Panc1 (cell line): ENCODE data around the gene MTHFR. TPM values are rescaled to one million over a fixed set of nuclear protein-coding genes. Genes with fewer than 3 reads are reported as not detected.

Experiments
- ATAC-seq: fragments of 200-7000 bp; cut with Tn5 transposase; 2 replicates; pipeline ENCODE4 v1.9.1; 2020; ENCODE audit warnings: mild to moderate bottlenecking, moderate library complexity
- BruUV-seq: library from RNA; stranded (reverse); fragments of 400-500 nt; replicated peaks from 2 replicates; lab custom pipeline; 2021; lab: Mats Ljungman, UMichigan
- CTCF ChIA-PET: fragments of 300-600 bp; sonication (Branson Sonifier 250); formaldehyde crosslinking; loops from one replicate; lab custom pipeline; 2022; ENCODE audit warnings: antibody characterized with exemption; lab: Charles Lee
- POLR2A ChIA-PET: fragments of 300-600 bp; sonication (Branson Sonifier 250); formaldehyde crosslinking; loops from one replicate; lab custom pipeline; 2022; ENCODE audit warnings: antibody characterized with exemption; lab: Charles Lee
- DNase-seq: peaks from one replicate; pipeline ENCODE4 v3.0.0-alpha.2; 2010; ENCODE audit warnings: low read depth, low spot score
- H3K27ac ChIP-seq: 2 replicates; pipeline ENCODE4 v1.5.1; 2011; ENCODE audit warnings: mild to moderate bottlenecking, low read length, inconsistent platforms
- H3K27me3 ChIP-seq: fragments of 200-500 bp; sonication (Bioruptor generic); 2 replicates; pipeline ENCODE4 v1.6.0; 2014; ENCODE audit warnings: low read length, inconsistent platforms; ENCODE audit not compliant: control insufficient read depth, insufficient read depth
- H3K36me3 ChIP-seq: fragments of 200-500 bp; sonication (Bioruptor generic); 2 replicates; pipeline ENCODE4 v1.5.1; 2014; ENCODE audit warnings: inconsistent platforms, mild to moderate bottlenecking, low read length, moderate library complexity; ENCODE audit not compliant: control insufficient read depth, insufficient read depth
- H3K4me1 ChIP-seq: 2 replicates; pipeline ENCODE4 v1.5.1; 2011; ENCODE audit warnings: inconsistent platforms, mild to moderate bottlenecking, low read length, moderate library complexity; ENCODE audit not compliant: control insufficient read depth, insufficient read depth
- H3K4me3 ChIP-seq, 2 experiments: 2 replicates each; pipeline ENCODE4 v1.5.1; 2011 to 2012; ENCODE audit warnings: low read depth in 2 of 2, low read length in 2 of 2, mild to moderate bottlenecking in 2 of 2, inconsistent platforms in 1 of 2, moderate library complexity in 1 of 2
- H3K9me3 ChIP-seq: fragments of 200-500 bp; sonication (Bioruptor generic); 2 replicates; pipeline ENCODE4 v1.5.1; 2014; ENCODE audit warnings: low read depth, mild to moderate bottlenecking, inconsistent platforms, low read length, moderate library complexity; ENCODE audit not compliant: control insufficient read depth, insufficient read depth
- POLR2AphosphoS5 ChIP-seq: IDR thresholded peaks from 2 replicates; pipeline ENCODE4 v1.6.1; 2012; ENCODE audit warnings: mild to moderate bottlenecking, low read depth, low read length, moderate library complexity
- REST ChIP-seq, 2 experiments: IDR thresholded peaks; 2 replicates each; pipeline ENCODE4 v1.6.1; 2011 to 2012; ENCODE audit warnings: low read depth in 2 of 2, control low read depth in 1 of 2, low read length in 1 of 2, mild to moderate bottlenecking in 1 of 2, moderate library complexity in 1 of 2; ENCODE audit not compliant: insufficient read depth in 1 of 2
- SIN3A ChIP-seq: IDR thresholded peaks from 2 replicates; pipeline ENCODE4 v1.6.1; 2012; ENCODE audit warnings: low read depth, mild to moderate bottlenecking, low read length, moderate library complexity, borderline replicate concordance; ENCODE audit not compliant: insufficient read depth
- TCF7L2 ChIP-seq: IDR thresholded peaks from 2 replicates; pipeline ENCODE4 v1.6.1; 2011; ENCODE audit warnings: mild to moderate bottlenecking, low read depth, low read length, inconsistent platforms
- in situ Hi-C: cut with HindIII; loops from 2 replicates; pipeline ENCODE4 v1.10.0; 2016; ENCODE audit warnings: low sequenced_read_pairs, low pct_unique_long_range_greater_than_20kb
- intact Hi-C: fragments of 100-400 bp; cut with micrococcal nuclease; formaldehyde crosslinking; loops from one replicate; pipeline ENCODE4 v1.10.0; 2022; ENCODE audit not compliant: unreplicated experiment
- total RNA-seq: library from RNA; stranded (reverse); gene quantifications from one replicate; pipeline ENCODE4 v1.2.1, GENCODE V29; 2021; ENCODE audit not compliant: unreplicated experiment
- TF ChIP-seq, protein P1 (sequence below): fragments of 450-650 bp; IDR thresholded peaks from 2 replicates; pipeline ENCODE4 v1.5.1; 2017; ENCODE audit warnings: mild to moderate bottlenecking

The MTHFR gene
- total RNA-seq, 1 experiment from 2014 or later: 37.4 TPM

DNA sequence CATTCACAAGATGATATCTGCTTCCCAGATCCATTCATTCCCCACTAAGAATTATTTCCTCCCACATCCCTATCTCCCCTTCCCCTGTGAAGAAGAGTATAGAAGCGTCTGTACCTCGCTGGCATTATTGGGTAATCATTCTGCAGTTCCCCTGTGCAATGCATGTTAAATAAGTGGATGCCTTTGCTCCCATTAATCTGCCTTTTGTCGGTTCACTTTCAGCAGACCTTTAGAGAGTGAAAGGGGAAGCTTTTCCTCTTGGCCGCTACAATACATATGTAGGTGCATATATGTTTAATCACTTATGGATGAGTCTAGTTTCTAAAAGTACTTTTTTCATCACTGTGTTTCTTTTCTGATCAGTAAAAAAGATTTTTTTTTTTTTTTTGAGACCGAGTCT, 7.3 kb upstream of the MTHFR start:
- Histone ChIP-seq H3K36me3 (peaks cover 12% of the 10 kb centered on the region; the same call in 1 of the 2 replicates), H3K27ac (no peak overlapping the region), H3K4me1 (peaks cover 1% of the 10 kb centered on the region; the same call in 1 of the 2 replicates), H3K9me3 (no peaks in the 10 kb centered on the region), H3K27me3 (no peaks in the 10 kb centered on the region), H3K4me3 (no peak overlapping the region)
- in situ Hi-C loops (no loop called here), intact Hi-C loops (no loop called here)
- DNase-seq: no peak
- no peak for ATAC-seq
- BruUV-seq: no TSS peak
- ChIA-PET POLR2A (no interaction called here), CTCF (no interaction called here)
- TF ChIP-seq TCF7L2 (no peak), SIN3A (no peak), POLR2AphosphoS5 (no peak), REST (IDR thresholded peaks at IDR 0.05; ENCODE audit: insufficient read depth in 1 of 2, low read depth in 2 of 2, low read length in 1 of 2) (no peak)
- TF ChIP-seq, protein P1, sequence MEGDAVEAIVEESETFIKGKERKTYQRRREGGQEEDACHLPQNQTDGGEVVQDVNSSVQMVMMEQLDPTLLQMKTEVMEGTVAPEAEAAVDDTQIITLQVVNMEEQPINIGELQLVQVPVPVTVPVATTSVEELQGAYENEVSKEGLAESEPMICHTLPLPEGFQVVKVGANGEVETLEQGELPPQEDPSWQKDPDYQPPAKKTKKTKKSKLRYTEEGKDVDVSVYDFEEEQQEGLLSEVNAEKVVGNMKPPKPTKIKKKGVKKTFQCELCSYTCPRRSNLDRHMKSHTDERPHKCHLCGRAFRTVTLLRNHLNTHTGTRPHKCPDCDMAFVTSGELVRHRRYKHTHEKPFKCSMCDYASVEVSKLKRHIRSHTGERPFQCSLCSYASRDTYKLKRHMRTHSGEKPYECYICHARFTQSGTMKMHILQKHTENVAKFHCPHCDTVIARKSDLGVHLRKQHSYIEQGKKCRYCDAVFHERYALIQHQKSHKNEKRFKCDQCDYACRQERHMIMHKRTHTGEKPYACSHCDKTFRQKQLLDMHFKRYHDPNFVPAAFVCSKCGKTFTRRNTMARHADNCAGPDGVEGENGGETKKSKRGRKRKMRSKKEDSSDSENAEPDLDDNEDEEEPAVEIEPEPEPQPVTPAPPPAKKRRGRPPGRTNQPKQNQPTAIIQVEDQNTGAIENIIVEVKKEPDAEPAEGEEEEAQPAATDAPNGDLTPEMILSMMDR: no peak

DNA sequence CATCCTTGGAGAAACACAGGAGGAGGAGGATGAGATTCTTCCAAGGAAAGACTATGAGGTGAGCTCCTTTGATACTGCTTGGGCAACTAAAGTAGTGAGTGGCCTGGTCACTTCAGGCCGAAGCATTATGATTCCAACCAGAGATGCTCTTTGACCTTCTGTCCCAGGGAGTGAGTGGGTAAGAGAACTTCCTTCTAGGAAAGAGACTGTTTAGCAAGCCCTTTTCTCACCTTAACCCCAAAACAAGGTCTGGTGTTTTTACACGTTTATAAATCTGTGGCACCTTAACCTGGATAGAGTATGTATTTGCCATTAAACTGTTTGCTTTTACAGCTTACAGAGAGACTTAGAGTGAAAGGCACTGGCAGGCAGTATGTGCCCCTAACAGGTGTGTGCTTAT, 1.4 kb upstream of the MTHFR start:
- in situ Hi-C loops (no loop called here), intact Hi-C loops (no loop called here)
- ATAC-seq (no peak), DNase-seq (no peak)
- CTCF ChIA-PET: interaction anchor here (0.6 kb wide), 1 partner anchor 90 kb away, joined by 8 read pairs; no protein-coding TSS in a partner anchor
- H3K27ac ChIP-seq: peak overlapping the region; percentile 97
- H3K36me3 ChIP-seq: peaks cover 3% of the 10 kb centered on the region
- peak overlapping the region; percentile 74 to 93 for H3K4me3 ChIP-seq
- H3K27me3 ChIP-seq: no peaks in the 10 kb centered on the region
- H3K4me1 ChIP-seq: peaks cover 41% of the 10 kb centered on the region
- H3K9me3 ChIP-seq: no peaks in the 10 kb centered on the region
- TF ChIP-seq, protein P1: no peak
- TF ChIP-seq TCF7L2 (no peak), REST (IDR thresholded peaks at IDR 0.05; ENCODE audit: insufficient read depth in 1 of 2, low read depth in 2 of 2, low read length in 1 of 2) (no peak), POLR2AphosphoS5 (no peak), SIN3A (no peak)
- POLR2A ChIA-PET: interaction anchor here (0.7 to 1.9 kb wide), 3 partner anchors 101 to 160 kb away, joined by 3 to 9 read pairs (median 7); no protein-coding TSS in a partner anchor
- no TSS peak for BruUV-seq
